PC-3 (cell line): ENCODE data around the gene GIT2. TPM values are rescaled to one million over a fixed set of nuclear protein-coding genes. Genes with fewer than 3 reads are reported as not detected.

Source experiments
- ATAC-seq: fragments of 200-7000 bp; cut with Tn5 transposase; 2 replicates; pipeline ENCODE4 v1.9.1; 2020; ENCODE audit warnings: mild to moderate bottlenecking, moderate library complexity
- BruUV-seq: library from RNA; stranded (reverse); fragments of 400-500 nt; replicated peaks from 2 replicates; lab custom pipeline; 2021; lab: Mats Ljungman, UMichigan
- CTCF ChIA-PET: fragments of 300-600 bp; sonication (Branson Sonifier 250); formaldehyde crosslinking; loops from one replicate; lab custom pipeline; 2022; ENCODE audit warnings: antibody characterized with exemption; lab: Charles Lee
- POLR2A ChIA-PET: fragments of 300-600 bp; sonication (Branson Sonifier 250); formaldehyde crosslinking; loops from one replicate; lab custom pipeline; 2022; ENCODE audit warnings: antibody characterized with exemption; ENCODE audit not compliant: unreplicated experiment; lab: Charles Lee
- DNase-seq: peaks from one replicate; pipeline ENCODE4 v3.0.0-alpha.2; 2015
- H2AFZ ChIP-seq: fragments of 300-600 bp; sonication (generic); 2 replicates; pipeline ENCODE4 v1.6.0; 2016; ENCODE audit warnings: antibody characterized with exemption, low read length
- H3F3A ChIP-seq: fragments of 300-600 bp; sonication (generic); one replicate; pipeline ENCODE4 v1.6.0; 2017; ENCODE audit warnings: antibody characterized with exemption, low read length, control low read depth, mild to moderate bottlenecking; ENCODE audit not compliant: unreplicated experiment
- H3K27ac ChIP-seq: fragments of 300-600 bp; sonication (generic); 2 replicates; pipeline ENCODE4 v1.5.1; 2016; ENCODE audit warnings: mild to moderate bottlenecking, low read length
- H3K27me3 ChIP-seq: fragments of 300-600 bp; sonication (generic); 2 replicates; pipeline ENCODE4 v1.6.1; 2016; ENCODE audit warnings: low read length, mixed read lengths
- H3K36me3 ChIP-seq: fragments of 300-600 bp; sonication (generic); 2 replicates; pipeline ENCODE4 v1.6.1; 2016; ENCODE audit warnings: low read depth, mixed run types, low read length, mixed read lengths
- H3K4me1 ChIP-seq: fragments of 300-600 bp; sonication (generic); 2 replicates; pipeline ENCODE4 v1.5.1; 2016; ENCODE audit warnings: low read length; ENCODE audit not compliant: insufficient read depth
- H3K4me2 ChIP-seq: fragments of 300-600 bp; sonication (generic); 2 replicates; pipeline ENCODE4 v1.6.0; 2016; ENCODE audit warnings: low read length
- H3K4me3 ChIP-seq: fragments of 300-600 bp; sonication (generic); 2 replicates; pipeline ENCODE4 v1.5.1; 2016; ENCODE audit warnings: mild to moderate bottlenecking, low read length, mixed read lengths
- H3K79me2 ChIP-seq: fragments of 300-600 bp; sonication (generic); 2 replicates; pipeline ENCODE4 v1.6.1; 2017; ENCODE audit warnings: low read length, mixed read lengths
- H3K9ac ChIP-seq: fragments of 300-600 bp; sonication (generic); 2 replicates; pipeline ENCODE4 v1.6.0; 2016; ENCODE audit warnings: mild to moderate bottlenecking, low read length
- H3K9me2 ChIP-seq: fragments of 300-600 bp; sonication (generic); replicated peaks from 2 replicates; pipeline ENCODE4 v1.6.1; 2016; ENCODE audit warnings: mixed run types, low read length, mixed read lengths
- H3K9me3 ChIP-seq: fragments of 300-600 bp; sonication (generic); 2 replicates; pipeline ENCODE4 v1.6.1; 2016; ENCODE audit warnings: low read length, mixed read lengths
- H4K20me1 ChIP-seq: fragments of 300-600 bp; sonication (generic); 2 replicates; pipeline ENCODE4 v1.6.1; 2016; ENCODE audit warnings: low read length, mixed read lengths
- EZH2 ChIP-seq: fragments of 300-600 bp; sonication (generic); IDR thresholded peaks from one replicate; pipeline ENCODE4 v1.6.1; 2017; ENCODE audit warnings: antibody characterized with exemption, mild to moderate bottlenecking, low read length; ENCODE audit not compliant: unreplicated experiment
- EZH2phosphoT487 ChIP-seq: fragments of 300-600 bp; sonication (generic); IDR thresholded peaks from 2 replicates; pipeline ENCODE4 v1.6.1; 2018; ENCODE audit warnings: mild to moderate bottlenecking, antibody characterized with exemption, low read length, borderline replicate concordance
- intact Hi-C: fragments of 100-400 bp; cut with micrococcal nuclease; formaldehyde crosslinking; loops from 2 replicates; pipeline ENCODE4 v1.9.0; 2023
- total RNA-seq: library from RNA; depleted of rRNA; stranded (reverse); fragments of >200 nt; gene quantifications from 2 replicates; pipeline ENCODE4 v1.2.3, GENCODE V29; 2014
- TF ChIP-seq, protein P1 (sequence below): fragments of 300-600 bp; sonication (generic); conservative IDR thresholded peaks from 2 replicates; pipeline ENCODE4 v1.5.1; 2017; ENCODE audit warnings: antibody characterized with exemption, low read depth, mild to moderate bottlenecking, low read length

The GIT2 gene
- total RNA-seq, 1 experiment from 2014 or later: 26.8 TPM

- BruUV-seq: no TSS peak
- Histone ChIP-seq H4K20me1 (no peaks in the 10 kb centered on the region), H3K27me3 (no peaks in the 10 kb centered on the region), H3K9ac (no peak overlapping the region), H3K27ac (no peak overlapping the region), H3K4me3 (no peak overlapping the region), H3K4me2 (no peak overlapping the region), H3K9me2 (no peaks in the 10 kb centered on the region), H2AFZ (no peak overlapping the region), H3K36me3 (peaks cover 14% of the 10 kb centered on the region; the same call in 1 of the 2 replicates), H3F3A (no peaks in the 10 kb centered on the region), H3K4me1 (peaks cover 7% of the 10 kb centered on the region), H3K79me2 (no peaks in the 10 kb centered on the region), H3K9me3 (no peaks in the 10 kb centered on the region)
- DNase-seq: no peak
- TF ChIP-seq EZH2: no peak
- TF ChIP-seq, protein P1, sequence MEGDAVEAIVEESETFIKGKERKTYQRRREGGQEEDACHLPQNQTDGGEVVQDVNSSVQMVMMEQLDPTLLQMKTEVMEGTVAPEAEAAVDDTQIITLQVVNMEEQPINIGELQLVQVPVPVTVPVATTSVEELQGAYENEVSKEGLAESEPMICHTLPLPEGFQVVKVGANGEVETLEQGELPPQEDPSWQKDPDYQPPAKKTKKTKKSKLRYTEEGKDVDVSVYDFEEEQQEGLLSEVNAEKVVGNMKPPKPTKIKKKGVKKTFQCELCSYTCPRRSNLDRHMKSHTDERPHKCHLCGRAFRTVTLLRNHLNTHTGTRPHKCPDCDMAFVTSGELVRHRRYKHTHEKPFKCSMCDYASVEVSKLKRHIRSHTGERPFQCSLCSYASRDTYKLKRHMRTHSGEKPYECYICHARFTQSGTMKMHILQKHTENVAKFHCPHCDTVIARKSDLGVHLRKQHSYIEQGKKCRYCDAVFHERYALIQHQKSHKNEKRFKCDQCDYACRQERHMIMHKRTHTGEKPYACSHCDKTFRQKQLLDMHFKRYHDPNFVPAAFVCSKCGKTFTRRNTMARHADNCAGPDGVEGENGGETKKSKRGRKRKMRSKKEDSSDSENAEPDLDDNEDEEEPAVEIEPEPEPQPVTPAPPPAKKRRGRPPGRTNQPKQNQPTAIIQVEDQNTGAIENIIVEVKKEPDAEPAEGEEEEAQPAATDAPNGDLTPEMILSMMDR: no peak
- TF ChIP-seq EZH2phosphoT487: no peak
- ChIA-PET POLR2A (interaction anchor here (0.6 kb wide), 1 partner anchor 16 kb away, joined by 3 read pairs; no protein-coding TSS in a partner anchor), CTCF (no interaction called here)
- intact Hi-C loops: no loop called here
- no peak for ATAC-seq
These were observed 35.0 kb downstream of the GIT2 start for GRCh38 chr12:109961201-109961600.

DNA sequence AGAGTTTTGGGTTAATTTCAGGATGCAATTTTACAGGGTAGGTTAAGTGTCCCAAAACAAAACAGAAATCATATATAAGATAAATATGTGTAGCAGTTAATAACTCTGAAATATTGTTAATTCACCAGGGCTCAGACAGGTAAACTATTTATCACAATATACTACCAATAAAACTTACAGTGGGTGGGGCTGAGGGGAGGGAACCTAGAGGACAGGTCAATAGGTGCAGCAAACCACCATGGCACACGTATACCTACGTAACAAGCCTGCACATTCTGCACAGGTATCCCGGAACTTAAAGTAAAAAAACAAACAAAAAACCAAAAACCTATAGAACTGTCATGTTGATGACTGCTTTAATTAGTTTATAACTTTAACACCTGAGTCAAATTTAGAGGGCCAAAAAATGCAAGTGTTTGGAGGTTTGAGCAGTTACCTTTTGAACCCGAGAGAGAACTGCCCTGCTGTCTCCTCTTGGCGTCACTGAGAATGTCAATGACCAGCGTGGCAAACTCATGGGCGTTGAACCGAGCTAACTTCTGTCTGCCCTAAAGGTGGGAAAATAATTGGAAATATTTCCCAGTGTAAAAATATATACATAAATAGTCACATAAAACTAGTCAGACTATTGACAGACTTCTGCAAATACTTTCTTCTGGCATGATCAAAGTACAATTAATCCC, 36.6 kb downstream of the GIT2 start:
- no peak for TF ChIP-seq EZH2
- no peak for TF ChIP-seq EZH2phosphoT487
- TF ChIP-seq, protein P1: no peak
- POLR2A ChIA-PET: no interaction called here
- H3K4me2 ChIP-seq: no peak overlapping the region
- no TSS peak for BruUV-seq
- peaks cover 7% of the 10 kb centered on the region for H3K4me1 ChIP-seq
- peaks cover 10% of the 10 kb centered on the region; the same call in 1 of the 2 replicates for H3K36me3 ChIP-seq
- H3K79me2 ChIP-seq: no peaks in the 10 kb centered on the region
- H3K27me3 ChIP-seq: no peaks in the 10 kb centered on the region
- H3K9me2 ChIP-seq: no peaks in the 10 kb centered on the region
- no peak overlapping the region for H3K9ac ChIP-seq
- no peaks in the 10 kb centered on the region for H3F3A ChIP-seq
- ATAC-seq (no peak), DNase-seq (no peak)
- intact Hi-C loops: no loop called here
- H3K4me3 ChIP-seq: no peak overlapping the region
- no peak overlapping the region for H2AFZ ChIP-seq
- CTCF ChIA-PET: no interaction called here
- no peaks in the 10 kb centered on the region for H3K9me3 ChIP-seq
- H3K27ac ChIP-seq: no peak overlapping the region
- no peaks in the 10 kb centered on the region for H4K20me1 ChIP-seq

DNA sequence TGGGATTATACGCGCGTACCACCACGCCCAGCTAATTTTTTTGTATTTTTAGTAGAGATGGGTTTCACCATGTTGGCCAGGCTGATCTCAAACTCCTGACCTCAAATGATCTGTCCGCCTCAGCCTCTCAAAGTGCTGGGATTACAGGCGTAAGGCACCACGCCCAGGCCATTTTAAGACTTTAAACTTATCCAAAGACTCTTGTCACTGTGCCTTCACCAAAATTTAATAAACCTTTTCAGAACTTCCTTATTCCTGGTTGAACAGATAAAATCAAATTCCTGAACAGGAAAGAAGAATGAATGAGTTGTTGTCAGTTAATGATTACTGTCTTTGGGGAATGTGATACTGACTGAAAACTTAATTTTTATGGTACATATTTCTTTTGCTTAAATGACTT, 37.8 kb downstream of the GIT2 start:
- no peak for ATAC-seq
- CTCF ChIA-PET: no interaction called here
- no peak overlapping the region for H2AFZ ChIP-seq

More for the DNA sequence above, 37.8 kb downstream of the GIT2 start:
- no peak overlapping the region for H3K27ac ChIP-seq
- H3K4me3 ChIP-seq: no peak overlapping the region
- H3K9me2 ChIP-seq: no peaks in the 10 kb centered on the region
- no peak for DNase-seq
- POLR2A ChIA-PET: no interaction called here
- H3K4me1 ChIP-seq: peaks cover 7% of the 10 kb centered on the region
- no peak for TF ChIP-seq EZH2phosphoT487
- TF ChIP-seq, protein P1: no peak
- H4K20me1 ChIP-seq: no peaks in the 10 kb centered on the region
- no peaks in the 10 kb centered on the region for H3F3A ChIP-seq
- H3K9me3 ChIP-seq: no peaks in the 10 kb centered on the region
- no peak overlapping the region for H3K4me2 ChIP-seq
- no peak overlapping the region for H3K9ac ChIP-seq
- intact Hi-C loops: no loop called here
- H3K79me2 ChIP-seq: no peaks in the 10 kb centered on the region
- H3K36me3 ChIP-seq: peaks cover 10% of the 10 kb centered on the region; the same call in 1 of the 2 replicates
- no TSS peak for BruUV-seq
- H3K27me3 ChIP-seq: no peaks in the 10 kb centered on the region
